Measurements from ENCODE around the gene SLC1A4.
"Not testable (repeated sequence)": the region's sequence is repeated elsewhere in the genome, so short reads cannot be mapped to it uniquely, and the experiment has no call there.

SLC1A4 gene

GRCh38 chr2:65030476-65031332 lies 41.5 kb downstream of the SLC1A4 start:
- TF ChIP-seq CTCF (IDR thresholded peaks at IDR 0.05; ENCODE audit: low read depth, low read length): no peak
- no peak for DNase-seq
- Histone ChIP-seq H3K27me3 (no peaks in the 10 kb centered on the region), H3K9me3 (no peaks in the 10 kb centered on the region), H3K4me3 (ENCODE audit: low read depth, low read length) (no peak overlapping the region), H3K4me1 (no peaks in the 10 kb centered on the region), H3K36me3 (no peaks in the 10 kb centered on the region)

DNA sequence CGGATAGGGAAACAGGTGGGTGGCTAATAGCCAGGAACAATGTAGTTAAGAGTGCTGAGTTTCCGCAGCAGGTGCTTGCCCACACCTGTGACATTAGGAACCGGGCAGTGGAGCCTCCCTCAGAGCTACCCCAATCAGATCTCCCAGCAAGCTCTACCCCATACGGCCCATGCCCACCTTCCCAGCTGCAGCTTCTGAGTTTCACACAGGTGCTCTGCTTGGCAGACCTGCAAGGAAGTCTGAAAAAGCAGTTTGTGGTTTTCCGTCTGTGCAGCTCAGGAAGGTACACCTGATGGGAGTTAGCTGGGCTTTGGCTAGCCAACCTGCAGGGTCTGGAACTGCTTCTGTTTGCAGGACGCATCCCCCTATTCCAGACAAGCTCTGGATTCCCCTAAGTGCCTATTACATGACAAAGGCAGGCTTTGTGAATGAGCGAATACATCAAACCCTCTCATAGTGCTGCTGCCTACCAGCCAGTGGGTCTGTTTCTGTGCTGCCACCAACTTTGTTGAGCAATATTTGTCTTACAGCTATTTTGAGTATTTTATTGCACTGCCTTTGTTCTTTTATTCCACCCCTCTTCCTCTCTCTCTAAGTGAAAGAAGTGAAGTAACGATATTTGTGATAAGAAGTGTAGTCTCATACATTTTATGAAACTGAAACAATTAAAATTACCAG lies 42.3 kb downstream of the SLC1A4 start:
- no peaks in the 10 kb centered on the region for H3K36me3 ChIP-seq
- TF ChIP-seq CTCF (IDR thresholded peaks at IDR 0.05; ENCODE audit: low read depth, low read length): no peak
- no peaks in the 10 kb centered on the region for H3K27me3 ChIP-seq
- no peak overlapping the region for H3K4me3 ChIP-seq (ENCODE audit: low read depth, low read length)
- no peaks in the 10 kb centered on the region for H3K4me1 ChIP-seq
- no peak for DNase-seq
- H3K9me3 ChIP-seq: no peaks in the 10 kb centered on the region

GRCh38 chr2:65032019-65032975 lies 43.1 kb downstream of the SLC1A4 start:
- no peak overlapping the region for H3K4me3 ChIP-seq (ENCODE audit: low read depth, low read length)
- no peak for DNase-seq
- H3K9me3 ChIP-seq: no peaks in the 10 kb centered on the region
- no peaks in the 10 kb centered on the region for H3K4me1 ChIP-seq
- H3K36me3 ChIP-seq: no peaks in the 10 kb centered on the region
- TF ChIP-seq CTCF (IDR thresholded peaks at IDR 0.05; ENCODE audit: low read depth, low read length): no peak
- H3K27me3 ChIP-seq: no peaks in the 10 kb centered on the region

GRCh38 chr2:65033178-65033577 lies 44.0 kb downstream of the SLC1A4 start:
- TF ChIP-seq CTCF (IDR thresholded peaks at IDR 0.05; ENCODE audit: low read depth, low read length): no peak
- Histone ChIP-seq H3K36me3 (no peaks in the 10 kb centered on the region), H3K9me3 (no peaks in the 10 kb centered on the region), H3K27me3 (no peaks in the 10 kb centered on the region), H3K4me3 (ENCODE audit: low read depth, low read length) (no peak overlapping the region), H3K4me1 (no peaks in the 10 kb centered on the region)
- DNase-seq: no peak

- H3K9me3 ChIP-seq; H3K36me3 ChIP-seq; H3K4me1 ChIP-seq; H3K4me3 ChIP-seq (ENCODE audit: low read depth, low read length); H3K27me3 ChIP-seq; DNase-seq: not testable (repeated sequence)
Observed at GRCh38 chr2:65033667-65034066, 44.5 kb downstream of the SLC1A4 start.

- Histone ChIP-seq H3K4me1 (no peaks in the 10 kb centered on the region), H3K4me3 (ENCODE audit: low read depth, low read length) (no peak overlapping the region), H3K9me3 (no peaks in the 10 kb centered on the region), H3K36me3 (no peaks in the 10 kb centered on the region), H3K27me3 (no peaks in the 10 kb centered on the region)
- TF ChIP-seq CTCF (IDR thresholded peaks at IDR 0.05; ENCODE audit: low read depth, low read length): no peak
- no peak for DNase-seq
Observed at GRCh38 chr2:65035351-65035943, 46.2 kb downstream of the SLC1A4 start.
